T47D (cell line): ENCODE results near the gene KCNAB1.
A peak's percentile ranks its signal among the peaks of the same experiment; 100 is the strongest.
"Not testable (repeated sequence)": the region's sequence is repeated elsewhere in the genome, so short reads cannot be mapped to it uniquely, and the experiment has no call there.

Experiments
- DNase-seq, 2 experiments: peaks; one replicate each; pipeline versions ENCODE4 v3.0.0 to v3.0.0-alpha.2; 2011 to 2012; ENCODE audit warnings: low read depth in 1 of 2, low spot score in 1 of 2
- JUND ChIP-seq: IDR thresholded peaks from 2 replicates; pipeline ENCODE4 v1.6.1; 2012; ENCODE audit warnings: low read depth
- in situ Hi-C: cut with HindIII; loops from 2 replicates; pipeline ENCODE4 v1.10.0; 2016; ENCODE audit warnings: low sequenced_read_pairs, low pct_unique_long_range_greater_than_20kb

The KCNAB1 gene

GRCh38 chr3:156547637-156548036 lies 427.3 kb downstream of the KCNAB1 start:
- in situ Hi-C loops = no loop called here
- peak in 1 of 2 experiments; percentile 24 for DNase-seq
- TF ChIP-seq JUND = no peak

GRCh38 chr3:156548041-156548687 lies 427.8 kb downstream of the KCNAB1 start:
- TF ChIP-seq JUND = no peak
- no peak for DNase-seq
- in situ Hi-C loops = no loop called here

- in situ Hi-C loops = no loop called here
- no peak for DNase-seq
- no peak for TF ChIP-seq JUND
Measured at GRCh38 chr3:156548902-156549301, 428.5 kb downstream of the KCNAB1 start.

GRCh38 chr3:156551261-156551660 lies 430.9 kb downstream of the KCNAB1 start:
- TF ChIP-seq JUND = no peak
- DNase-seq = no peak
- in situ Hi-C loops = no loop called here

GRCh38 chr3:156551746-156552145 lies 431.4 kb downstream of the KCNAB1 start:
- no peak for TF ChIP-seq JUND
- in situ Hi-C loops = no loop called here
- no peak for DNase-seq

- in situ Hi-C loops = no loop called here
- no peak for DNase-seq
Measured at GRCh38 chr3:156552973-156553372, 432.6 kb downstream of the KCNAB1 start.

GRCh38 chr3:156553705-156554356 lies 433.5 kb downstream of the KCNAB1 start:
- in situ Hi-C loops = no loop called here
- DNase-seq = no peak
- no peak for TF ChIP-seq JUND

More at GRCh38 chr3:156552973-156553372, 432.6 kb downstream of the KCNAB1 start:
- no peak for TF ChIP-seq JUND

GRCh38 chr3:156554515-156554841 lies 434.1 kb downstream of the KCNAB1 start:
- DNase-seq = no peak
- no peak for TF ChIP-seq JUND
- in situ Hi-C loops = no loop called here

GRCh38 chr3:156554842-156555687 lies 434.7 kb downstream of the KCNAB1 start, which contains the start of gene SSR3:
SSR3 (minus strand) TSS chr3:156555117; CDS start chr3:156555089, 28 bp downstream.
- no peak for TF ChIP-seq JUND
- peak; percentile 89 to 100 for DNase-seq
- in situ Hi-C loops = no loop called here

GRCh38 chr3:156558389-156558788 lies 438.0 kb downstream of the KCNAB1 start:
- no peak for DNase-seq
- no peak for TF ChIP-seq JUND
- in situ Hi-C loops = no loop called here

- in situ Hi-C loops = no loop called here
- DNase-seq = no peak
- TF ChIP-seq JUND = no peak
Measured at GRCh38 chr3:156559321-156559720, 438.9 kb downstream of the KCNAB1 start.

GRCh38 chr3:156561533-156561932 lies 441.2 kb downstream of the KCNAB1 start:
- TF ChIP-seq JUND = no peak
- no peak for DNase-seq
- in situ Hi-C loops = no loop called here

GRCh38 chr3:156562486-156562885 lies 442.1 kb downstream of the KCNAB1 start:
- in situ Hi-C loops, DNase-seq: not testable (repeated sequence)
